Fibroblast of lung (primary cell): ENCODE data around the gene FAM83B. TPM values are rescaled to one million over a fixed set of nuclear protein-coding genes. Genes with fewer than 3 reads are reported as not detected.

Experiments used
- DNase-seq, 2 donors: peaks; one replicate each; pipeline versions ENCODE4 v3.0.0 to v3.0.0-alpha.2; 2010; ENCODE audit warnings: low read depth in 2 of 2
- H2AFZ ChIP-seq: 2 replicates; pipeline ENCODE4 v1.5.1; 2012; ENCODE audit warnings: low read length, control low read depth, inconsistent platforms
- H3K27ac ChIP-seq: 2 replicates; pipeline ENCODE4 v1.5.1; 2011; ENCODE audit warnings: low read length, control low read depth; ENCODE audit not compliant: insufficient read depth
- H3K27me3 ChIP-seq: 2 replicates; pipeline ENCODE4 v1.5.1; 2011; ENCODE audit warnings: mild to moderate bottlenecking, low read length; ENCODE audit not compliant: control insufficient read depth, insufficient read depth
- H3K36me3 ChIP-seq: 2 replicates; pipeline ENCODE4 v1.5.1; 2011; ENCODE audit warnings: low read length; ENCODE audit not compliant: control insufficient read depth, insufficient read depth
- H3K4me1 ChIP-seq: 2 replicates; pipeline ENCODE4 v1.5.1; 2011; ENCODE audit warnings: low read length; ENCODE audit not compliant: control insufficient read depth, insufficient read depth; ENCODE audit errors: extremely low read depth
- H3K4me2 ChIP-seq: 2 replicates; pipeline ENCODE4 v1.5.1; 2011; ENCODE audit warnings: low read length, control low read depth; ENCODE audit not compliant: insufficient read depth; ENCODE audit errors: extremely low read depth
- H3K4me3 ChIP-seq, 4 experiments: fragments of 200-600 bp in 1 of 4; sonication (generic) in 1 of 4; replicated peaks in 1 of 4; 2 replicates each; pipeline ENCODE4 v1.5.1; 2011 to 2016; ENCODE audit warnings: low read length in 4 of 4, low read depth in 3 of 4, mild to moderate bottlenecking in 3 of 4, control low read depth in 2 of 4, inconsistent platforms in 1 of 4, mixed read lengths in 1 of 4; ENCODE audit not compliant: insufficient read depth in 1 of 4; ENCODE audit errors: control extremely low read depth in 1 of 4
- H3K79me2 ChIP-seq: 2 replicates; pipeline ENCODE4 v1.5.1; 2012; ENCODE audit warnings: mild to moderate bottlenecking, low read length, inconsistent platforms; ENCODE audit not compliant: control insufficient read depth, insufficient read depth
- H3K9ac ChIP-seq: 2 replicates; pipeline ENCODE4 v1.5.1; 2011; ENCODE audit warnings: mild to moderate bottlenecking, low read length, control low read depth; ENCODE audit not compliant: insufficient read depth
- H3K9me3 ChIP-seq: 2 replicates; pipeline ENCODE4 v1.5.1; 2012; ENCODE audit warnings: low read depth, low read length; ENCODE audit not compliant: control insufficient read depth, insufficient read depth
- H4K20me1 ChIP-seq: 2 replicates; pipeline ENCODE4 v1.5.1; 2011; ENCODE audit warnings: low read length; ENCODE audit not compliant: control insufficient read depth, insufficient read depth; ENCODE audit errors: extremely low read depth
- EZH2 ChIP-seq: IDR thresholded peaks from 2 replicates; pipeline ENCODE4 v1.5.1; 2012; ENCODE audit warnings: low read length, control low read depth, mild to moderate bottlenecking; ENCODE audit errors: missing control alignments
- polyA plus RNA-seq, 2 donors: library from polyadenylated mRNA; depleted of rRNA in 1 of 2; stranded (reverse) in 1 of 2; unstranded in 1 of 2; fragments of >200 nt; gene quantifications; 2 replicates each; pipeline ENCODE4 v1.2.1, GENCODE V29; 2011 to 2012; ENCODE audit warnings: missing spikeins in 1 of 2
- total RNA-seq: library from RNA; depleted of rRNA; stranded (reverse); fragments of >200 nt; gene quantifications from 2 replicates; pipeline ENCODE4 v1.2.1, GENCODE V29; 2014
- TF ChIP-seq, protein P1 (sequence below), 2 donors: IDR thresholded peaks in 1 of 2; conservative IDR thresholded peaks in 1 of 2; 1 replicate in 1 of 2; 2 replicates in 1 of 2; pipeline ENCODE4 v1.5.1; 2011 to 2012; ENCODE audit warnings: low read length in 2 of 2, control low read depth in 1 of 2, inconsistent platforms in 1 of 2, low read depth in 1 of 2, mild to moderate bottlenecking in 1 of 2

Gene FAM83B
- total and polyA plus RNA-seq, 2 donors (not counting 1 experiment from before 2014, with no cell fraction given) = under 0.01 TPM; not detected in 1

DNA sequence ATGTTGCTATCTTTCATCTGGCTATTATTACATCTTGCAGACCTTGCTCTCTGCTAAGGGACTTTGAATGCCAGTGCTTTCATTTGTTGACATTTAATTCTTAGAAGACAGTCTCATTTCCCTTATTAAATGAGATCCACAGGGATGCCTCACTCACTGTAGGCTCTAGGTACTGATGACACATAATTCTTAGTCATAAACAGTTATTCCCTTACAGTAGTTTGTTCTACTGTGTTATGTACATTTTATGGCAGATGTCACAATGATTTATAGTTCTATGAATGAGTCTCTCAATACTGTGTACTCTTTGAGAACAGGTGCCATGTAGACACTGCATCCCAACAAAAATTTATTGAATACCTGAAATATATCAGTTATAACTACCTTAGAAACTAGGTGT lies 70.3 kb downstream of the FAM83B start:
- Histone ChIP-seq H3K79me2 (no peaks in the 10 kb centered on the region), H3K4me3 (no peak overlapping the region), H3K4me2 (no peak overlapping the region), H3K9ac (no peak overlapping the region), H3K9me3 (no peaks in the 10 kb centered on the region), H3K4me1 (no peaks in the 10 kb centered on the region), H2AFZ (no peak overlapping the region), H3K36me3 (no peaks in the 10 kb centered on the region), H3K27ac (no peak overlapping the region), H4K20me1 (no peaks in the 10 kb centered on the region), H3K27me3 (no peaks in the 10 kb centered on the region)
- peak in 1 of 2 donors; percentile 10 for DNase-seq
- TF ChIP-seq, protein P1, sequence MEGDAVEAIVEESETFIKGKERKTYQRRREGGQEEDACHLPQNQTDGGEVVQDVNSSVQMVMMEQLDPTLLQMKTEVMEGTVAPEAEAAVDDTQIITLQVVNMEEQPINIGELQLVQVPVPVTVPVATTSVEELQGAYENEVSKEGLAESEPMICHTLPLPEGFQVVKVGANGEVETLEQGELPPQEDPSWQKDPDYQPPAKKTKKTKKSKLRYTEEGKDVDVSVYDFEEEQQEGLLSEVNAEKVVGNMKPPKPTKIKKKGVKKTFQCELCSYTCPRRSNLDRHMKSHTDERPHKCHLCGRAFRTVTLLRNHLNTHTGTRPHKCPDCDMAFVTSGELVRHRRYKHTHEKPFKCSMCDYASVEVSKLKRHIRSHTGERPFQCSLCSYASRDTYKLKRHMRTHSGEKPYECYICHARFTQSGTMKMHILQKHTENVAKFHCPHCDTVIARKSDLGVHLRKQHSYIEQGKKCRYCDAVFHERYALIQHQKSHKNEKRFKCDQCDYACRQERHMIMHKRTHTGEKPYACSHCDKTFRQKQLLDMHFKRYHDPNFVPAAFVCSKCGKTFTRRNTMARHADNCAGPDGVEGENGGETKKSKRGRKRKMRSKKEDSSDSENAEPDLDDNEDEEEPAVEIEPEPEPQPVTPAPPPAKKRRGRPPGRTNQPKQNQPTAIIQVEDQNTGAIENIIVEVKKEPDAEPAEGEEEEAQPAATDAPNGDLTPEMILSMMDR (conservative IDR thresholded peaks at IDR 0.05 in 1 of 2, IDR thresholded peaks at IDR 0.05 in 1 of 2; ENCODE audit: low read depth in 1 of 2, low read length in 2 of 2) = no peak
- TF ChIP-seq EZH2 = no peak

DNA sequence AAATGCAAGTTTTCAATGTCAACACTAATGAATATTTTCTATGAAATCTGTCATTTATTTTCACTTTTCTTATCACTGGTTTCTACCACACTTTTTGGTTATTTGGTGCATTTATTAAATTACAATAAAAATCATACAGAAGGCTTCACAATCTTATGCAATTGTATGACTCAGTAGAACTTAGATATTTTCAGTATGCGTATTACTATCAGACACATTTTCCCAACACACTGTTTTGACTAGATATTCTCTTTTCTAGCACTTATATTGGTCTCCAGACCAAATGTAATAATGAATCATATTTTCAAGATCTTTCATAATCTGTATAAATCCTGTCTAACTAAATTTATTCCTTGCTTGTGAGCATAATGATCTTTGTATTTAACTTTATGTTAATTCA lies 74.1 kb downstream of the FAM83B start:
- peak in 1 of 2 donors; percentile 54 for DNase-seq
- Histone ChIP-seq H3K4me2 (no peak overlapping the region), H3K4me1 (no peaks in the 10 kb centered on the region), H4K20me1 (no peaks in the 10 kb centered on the region), H3K27me3 (no peaks in the 10 kb centered on the region), H3K4me3 (no peak overlapping the region), H3K79me2 (no peaks in the 10 kb centered on the region), H3K9ac (no peak overlapping the region), H2AFZ (no peak overlapping the region), H3K27ac (no peak overlapping the region), H3K36me3 (no peaks in the 10 kb centered on the region), H3K9me3 (no peaks in the 10 kb centered on the region)
- no peak for TF ChIP-seq EZH2
- TF ChIP-seq, protein P1 (conservative IDR thresholded peaks at IDR 0.05 in 1 of 2, IDR thresholded peaks at IDR 0.05 in 1 of 2; ENCODE audit: low read depth in 1 of 2, low read length in 2 of 2) = no peak

DNA sequence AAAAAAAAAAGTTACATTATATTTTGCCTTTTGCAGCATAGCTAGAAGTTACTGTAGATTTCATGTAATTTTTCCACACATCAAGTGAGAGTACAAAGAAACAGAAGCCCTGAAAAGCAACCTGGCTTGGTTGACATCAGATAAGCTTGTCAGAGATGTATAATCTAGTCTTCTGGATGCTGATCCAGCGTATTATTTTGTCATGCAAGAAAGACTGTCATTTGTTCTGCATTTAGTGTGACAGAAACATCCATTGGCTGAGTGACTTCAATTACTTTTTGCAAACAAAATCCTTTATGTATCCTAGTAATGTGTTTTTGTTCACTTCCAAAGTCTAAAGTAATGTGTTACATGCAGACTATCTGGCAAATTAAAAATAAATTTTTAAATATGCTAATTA lies 75.3 kb downstream of the FAM83B start:
- no peak overlapping the region for H2AFZ ChIP-seq
- TF ChIP-seq, protein P1 (conservative IDR thresholded peaks at IDR 0.05 in 1 of 2, IDR thresholded peaks at IDR 0.05 in 1 of 2; ENCODE audit: low read depth in 1 of 2, low read length in 2 of 2) = no peak
- no peak for TF ChIP-seq EZH2
- DNase-seq = no peak
- no peaks in the 10 kb centered on the region for H3K9me3 ChIP-seq
- no peak overlapping the region for H3K4me2 ChIP-seq
- no peak overlapping the region for H3K27ac ChIP-seq
- H3K9ac ChIP-seq = no peak overlapping the region
- no peaks in the 10 kb centered on the region for H3K36me3 ChIP-seq
- no peaks in the 10 kb centered on the region for H4K20me1 ChIP-seq
- no peaks in the 10 kb centered on the region for H3K27me3 ChIP-seq
- H3K4me1 ChIP-seq = no peaks in the 10 kb centered on the region
- no peak overlapping the region for H3K4me3 ChIP-seq
- no peaks in the 10 kb centered on the region for H3K79me2 ChIP-seq
